SK-N-SH treated with all-trans-retinoic acid at 6 μM for 48 hours (cell line): ENCODE data around the gene TNFRSF4.

Source experiments
- BACH2 ChIP-seq: fragments of 250-450 bp; sonication (Bioruptor Pico); IDR thresholded peaks from 2 replicates; pipeline ENCODE4 v1.9.0; 2021; ENCODE audit warnings: mild to moderate bottlenecking, borderline replicate concordance
- CSRNP3 ChIP-seq: fragments of 250-450 bp; sonication (Bioruptor Pico); IDR thresholded peaks from 2 replicates; pipeline ENCODE4 v1.5.1; 2021; ENCODE audit warnings: mild to moderate bottlenecking, moderate library complexity
- ISL1 ChIP-seq: fragments of 250-450 bp; sonication (Bioruptor Pico); IDR thresholded peaks from 2 replicates; pipeline ENCODE4 v2.1.2; 2022; ENCODE audit warnings: mild to moderate bottlenecking, moderate library complexity
- SNAI2 ChIP-seq: fragments of 250-450 bp; sonication (Bioruptor Pico); IDR thresholded peaks from 2 replicates; pipeline ENCODE4 v1.5.0; 2020; ENCODE audit warnings: mild to moderate bottlenecking, moderate library complexity
- TOX ChIP-seq: fragments of 250-450 bp; sonication (Bioruptor Pico); IDR thresholded peaks from 2 replicates; pipeline ENCODE4 v1.8.0; 2021; ENCODE audit warnings: mild to moderate bottlenecking, moderate library complexity, borderline replicate concordance
- ZC3H10 ChIP-seq: fragments of 250-450 bp; sonication (Bioruptor Pico); IDR thresholded peaks from 2 replicates; pipeline ENCODE4 v1.5.1; 2021; ENCODE audit warnings: mild to moderate bottlenecking, moderate library complexity
- ZFP30 ChIP-seq: fragments of 450-650 bp; formaldehyde crosslinking; IDR thresholded peaks from 2 replicates; pipeline ENCODE4 v1.5.0; 2022; ENCODE audit warnings: mild to moderate bottlenecking, moderate library complexity

DNA sequence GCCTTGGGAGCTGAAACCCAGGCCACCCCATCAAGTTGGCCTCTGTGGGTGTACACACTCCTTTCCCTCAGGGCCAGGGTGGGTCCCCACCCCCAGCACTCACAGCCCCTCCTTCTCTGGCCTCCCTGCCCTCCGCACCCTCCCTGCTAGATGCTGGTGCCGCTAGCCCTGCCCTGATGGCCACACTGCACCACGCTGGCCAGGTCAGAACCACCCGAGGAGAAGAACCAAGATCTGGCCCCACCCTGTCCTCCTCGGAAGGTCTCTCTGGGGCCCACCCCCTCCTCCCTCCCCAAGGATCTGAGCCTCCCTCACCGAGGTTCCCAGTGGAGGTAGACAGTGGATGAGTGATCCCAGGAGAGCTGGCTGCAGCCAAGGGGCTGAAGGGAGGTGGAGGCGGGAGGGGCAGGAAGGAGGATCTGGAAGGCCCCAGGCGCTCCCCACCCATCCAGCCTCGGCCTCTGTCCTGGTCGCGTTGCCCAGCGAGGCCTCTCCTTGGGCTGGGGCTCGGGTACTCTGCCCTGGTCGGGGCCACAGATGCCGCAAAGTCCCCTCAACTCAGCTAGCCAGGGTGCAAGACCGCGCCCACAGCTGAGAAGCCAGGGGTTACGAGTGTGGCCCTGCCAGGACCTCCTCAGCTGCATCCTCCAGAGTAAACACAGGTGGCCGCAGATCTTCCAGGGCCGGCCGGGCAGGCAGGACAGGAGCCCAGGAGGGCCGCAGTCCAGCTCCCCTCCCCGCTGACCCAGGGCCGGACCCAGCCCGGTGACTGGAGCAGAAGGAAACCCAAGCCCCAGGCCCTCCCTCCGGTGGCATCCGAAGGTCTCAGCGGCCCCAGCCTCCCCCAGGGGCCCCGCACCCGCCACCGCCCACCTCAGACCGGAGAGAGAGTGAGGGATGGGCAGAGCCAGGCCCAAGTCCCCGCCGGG is 23.3 kb upstream of the TNFRSF4 start:
- TF ChIP-seq ZC3H10 (CRISPR knock-in tag) (no peak), SNAI2 (CRISPR knock-in tag) (no peak), CSRNP3 (CRISPR knock-in tag) (no peak), ZFP30 (CRISPR knock-in tag) (no peak), BACH2 (CRISPR knock-in tag) (no peak), ISL1 (CRISPR knock-in tag) (no peak), TOX (CRISPR knock-in tag) (no peak)
